ENCODE data around the gene LRRC27.

The LRRC27 gene

DNA sequence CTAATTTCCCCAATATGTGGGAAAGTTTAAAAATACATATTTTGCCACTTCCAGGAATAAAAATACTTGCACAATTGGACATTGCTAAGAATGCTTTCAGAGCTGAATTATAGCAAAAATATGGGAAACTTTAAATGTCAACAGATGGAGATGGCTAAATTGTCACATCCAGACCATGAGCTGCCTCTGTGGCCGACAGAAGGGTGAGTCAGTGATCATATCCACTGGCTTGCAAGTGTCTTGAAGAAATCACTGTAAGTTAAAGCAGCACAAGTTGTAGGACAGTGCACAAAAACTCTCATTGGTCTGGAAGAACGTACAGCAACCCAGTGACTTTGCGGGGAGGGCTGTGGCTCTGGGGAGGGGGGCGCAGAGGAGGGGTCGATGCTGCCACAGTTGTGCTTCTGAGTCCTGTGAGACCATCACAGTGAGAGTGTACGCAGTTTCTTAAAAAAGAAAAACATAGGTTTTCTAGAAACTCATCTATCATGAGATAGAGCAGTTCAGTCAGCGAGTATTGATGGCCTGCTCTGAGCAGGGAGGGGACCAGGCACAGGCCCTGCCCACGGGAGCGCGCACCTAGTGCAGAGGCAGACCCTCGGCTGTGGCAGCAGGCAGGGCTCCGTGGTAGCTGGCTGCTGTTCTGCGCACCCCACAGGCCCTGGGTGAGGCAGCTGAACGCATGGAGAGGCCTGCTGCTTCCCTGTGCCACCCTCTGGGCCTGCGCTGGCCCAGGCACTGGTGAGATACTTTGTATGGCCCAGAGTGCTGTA, 25.5 kb downstream of the LRRC27 start:
- DNase-seq (ENCODE audit: low read depth in 2 of 2) = no peak

GRCh38 chr10:132359305-132360040, 27.5 kb downstream of the LRRC27 start:
- DNase-seq (ENCODE audit: low read depth in 2 of 2) = no peak

- DNase-seq (ENCODE audit: low read depth in 2 of 2) = peak; percentile 26 to 38
Measured at GRCh38 chr10:132360766-132361447, 28.9 kb downstream of the LRRC27 start.

DNA sequence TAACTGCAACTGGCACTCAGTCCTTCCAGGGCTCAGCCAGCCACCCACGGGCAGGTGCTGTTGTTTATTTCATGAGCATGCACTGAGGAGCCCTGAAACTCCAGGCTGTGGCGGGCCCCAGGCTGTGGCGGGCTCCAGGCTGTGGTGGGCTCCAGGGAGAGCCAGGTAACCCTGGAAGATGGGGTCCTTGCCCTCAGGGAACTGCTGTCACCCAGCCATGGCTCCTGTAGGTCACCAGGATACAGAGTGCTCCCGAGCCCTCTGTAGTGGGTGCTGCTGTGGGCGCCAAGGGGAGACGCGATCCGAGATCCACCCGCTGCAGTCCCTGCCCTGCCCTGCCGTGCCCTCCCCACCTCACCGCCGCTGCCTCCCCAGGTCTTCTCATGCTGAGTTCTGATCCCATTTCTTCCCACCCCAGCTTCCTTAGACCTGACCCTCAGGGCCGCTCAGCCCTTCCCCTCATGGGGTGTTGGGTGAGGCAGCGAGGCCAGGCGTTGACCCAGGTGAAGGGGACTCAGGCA, 29.6 kb downstream of the LRRC27 start:
- DNase-seq (ENCODE audit: low read depth in 2 of 2) = no peak

DNA sequence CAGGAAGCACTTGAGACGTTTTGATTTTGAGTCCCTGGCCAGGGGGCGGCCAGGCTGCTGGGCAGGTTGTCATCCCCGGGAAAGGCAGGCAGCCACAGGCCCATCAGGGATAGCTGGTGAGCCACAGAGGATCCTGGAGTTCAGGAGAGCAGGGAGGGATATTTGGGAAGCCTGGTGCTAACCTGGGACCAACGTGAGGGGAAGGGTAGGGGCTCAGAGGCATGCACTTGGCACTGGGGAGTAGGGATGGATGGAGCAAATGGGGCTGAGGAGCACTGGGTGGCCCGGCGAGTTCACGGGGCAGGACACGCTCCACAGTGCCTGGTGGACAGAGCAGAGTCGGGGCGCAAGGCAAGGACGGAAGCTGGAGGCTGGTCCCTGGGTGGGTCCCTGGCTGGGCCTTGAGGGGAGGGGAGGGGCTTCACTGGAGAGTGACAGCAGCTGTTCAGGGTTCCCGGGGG, 30.2 kb downstream of the LRRC27 start:
- DNase-seq (ENCODE audit: low read depth in 2 of 2) = no peak

- no peak for DNase-seq (ENCODE audit: low read depth in 2 of 2)
Measured at GRCh38 chr10:132363376-132363775, 31.4 kb downstream of the LRRC27 start.

DNA sequence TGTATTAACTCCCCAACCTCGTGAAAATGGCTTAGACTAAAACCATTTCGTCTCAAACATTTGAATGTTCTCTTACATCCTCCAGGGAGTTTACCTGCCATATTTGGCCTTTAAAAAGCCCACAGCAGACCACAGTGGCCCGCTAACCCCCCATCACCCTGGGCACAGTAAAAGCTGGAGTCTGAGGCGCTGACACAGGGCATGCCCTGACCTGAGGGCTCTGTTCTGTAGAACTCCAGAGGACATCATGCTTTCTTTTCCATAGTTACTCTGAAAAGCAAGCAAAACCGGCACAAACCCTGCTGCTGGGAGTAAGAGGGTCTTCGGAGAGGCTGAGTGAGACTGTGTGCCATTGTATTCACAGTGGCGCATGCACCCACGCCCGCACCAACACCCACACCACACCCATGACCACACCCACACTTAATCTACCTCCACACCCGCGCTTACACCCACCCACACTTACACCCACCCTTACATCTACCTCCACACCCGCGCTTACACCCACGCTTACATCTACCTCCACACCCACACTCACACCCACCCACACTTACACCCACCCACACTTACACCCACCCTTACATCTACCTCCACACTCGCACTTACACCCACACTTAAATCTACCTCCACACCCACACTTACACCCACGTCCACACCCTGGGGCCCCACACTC, 32.1 kb downstream of the LRRC27 start:
- DNase-seq (ENCODE audit: low read depth in 2 of 2) = no peak

- DNase-seq (ENCODE audit: low read depth in 2 of 2) = peak in 1 of 2 donors; percentile 60
Measured at GRCh38 chr10:132364594-132364970, 32.6 kb downstream of the LRRC27 start.

GRCh38 chr10:132365102-132365501, 33.1 kb downstream of the LRRC27 start:
- no peak for DNase-seq (ENCODE audit: low read depth in 2 of 2)

DNA sequence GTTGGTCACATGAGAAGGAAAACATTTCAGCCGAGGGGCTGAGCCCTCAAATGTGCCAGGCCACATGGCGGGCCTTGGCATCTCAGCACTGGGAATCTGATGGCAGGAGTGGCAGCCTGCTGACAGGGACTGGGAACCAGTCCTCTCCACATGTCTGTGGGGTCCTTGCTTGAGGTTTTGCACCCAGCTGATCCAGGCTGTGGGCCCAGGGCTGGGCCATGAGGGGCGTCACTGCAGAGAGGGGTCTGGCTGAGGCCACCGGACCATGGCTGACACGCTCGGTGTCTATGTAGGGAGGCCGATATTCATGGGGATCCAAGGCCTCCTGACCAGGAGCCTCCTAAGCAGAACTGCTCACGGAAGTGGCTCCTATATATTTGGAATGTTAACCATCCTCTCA, 34.0 kb downstream of the LRRC27 start:
- no peak for DNase-seq (ENCODE audit: low read depth in 2 of 2)

- DNase-seq (ENCODE audit: low read depth in 2 of 2) = no peak
Measured at GRCh38 chr10:132366499-132366898, 34.5 kb downstream of the LRRC27 start.

GRCh38 chr10:132368391-132368790, 36.4 kb downstream of the LRRC27 start:
- DNase-seq (ENCODE audit: low read depth in 2 of 2) = no peak

DNA sequence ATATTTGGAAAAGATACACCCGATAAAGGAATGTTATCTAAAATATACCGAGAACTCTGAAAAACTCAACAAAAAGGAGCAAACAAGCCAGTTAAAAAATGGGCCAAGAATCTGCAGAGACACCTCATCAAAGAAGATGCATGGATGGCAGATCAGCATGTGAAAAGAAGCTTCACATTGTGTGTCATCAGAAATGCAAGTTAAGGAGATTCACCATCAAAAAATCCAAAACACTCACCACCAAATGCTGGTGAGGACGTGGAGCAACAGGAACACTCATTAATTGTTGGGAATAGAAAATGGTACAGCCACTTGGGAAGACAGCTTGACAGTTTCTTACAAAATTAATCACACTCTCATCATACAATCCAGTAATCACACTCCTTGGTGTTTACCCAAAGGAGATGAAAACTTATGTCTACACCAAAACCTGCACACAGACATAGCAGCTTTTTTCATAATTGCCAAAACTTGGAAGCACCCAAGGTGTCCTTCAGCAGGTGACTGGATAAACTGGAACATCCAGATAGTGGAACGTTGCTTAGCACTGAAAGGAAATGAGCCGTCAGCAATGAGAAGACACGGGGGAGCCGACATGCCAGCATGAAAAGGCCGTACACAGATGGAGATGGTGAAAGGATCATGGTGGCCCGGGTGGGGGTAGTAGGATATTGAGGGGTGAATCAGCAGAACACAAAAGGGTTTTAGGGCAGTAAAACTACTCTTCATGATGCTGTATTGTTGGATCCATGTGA, 37.1 kb downstream of the LRRC27 start:
- no peak for DNase-seq (ENCODE audit: low read depth in 2 of 2)

- no peak for DNase-seq (ENCODE audit: low read depth in 2 of 2)
Measured at GRCh38 chr10:132369636-132370185, 37.7 kb downstream of the LRRC27 start.

DNA sequence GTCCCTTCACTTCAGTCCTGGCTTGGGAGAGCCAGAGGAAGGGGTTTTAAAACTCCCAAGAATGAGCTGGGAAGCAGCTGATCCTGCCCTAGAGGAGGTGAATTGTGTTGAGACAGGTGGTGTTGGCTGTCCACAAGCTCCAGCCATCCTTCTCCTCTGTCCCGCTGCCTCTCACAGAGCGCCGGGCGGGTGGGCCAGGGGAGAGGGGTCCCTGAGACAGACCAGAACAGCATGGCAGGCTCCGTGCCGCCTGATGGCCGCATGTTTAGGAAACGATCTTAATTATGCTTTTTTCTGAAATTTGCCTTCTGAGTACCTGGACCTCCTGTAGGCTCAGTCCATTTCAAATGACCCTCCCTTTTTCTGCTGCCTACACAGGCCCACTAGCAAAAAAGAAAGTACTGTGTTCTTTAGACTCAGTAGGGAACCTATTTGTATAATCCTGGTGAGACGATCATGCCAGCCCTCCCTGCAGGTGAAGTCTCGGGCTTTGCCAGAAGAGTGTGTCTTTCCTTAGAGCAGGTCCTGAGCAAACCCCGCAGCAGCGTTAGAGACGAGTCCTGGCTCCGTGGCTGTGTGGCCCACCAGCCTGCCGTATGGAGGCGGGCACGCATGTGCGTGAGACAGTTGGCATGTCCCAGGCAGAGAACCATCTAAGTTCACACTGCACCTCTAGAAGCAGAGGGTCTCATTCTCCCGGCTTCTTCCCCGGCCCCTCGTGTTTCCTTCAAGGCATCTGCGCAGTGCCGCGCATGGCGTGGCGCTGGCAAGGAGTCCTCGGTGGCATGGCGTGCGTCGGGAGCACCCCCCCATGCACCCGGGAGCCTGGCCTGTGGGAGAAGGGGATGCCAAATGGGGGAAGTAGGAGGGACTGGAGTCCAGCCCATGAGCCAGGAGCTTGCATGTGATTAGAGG, 38.7 kb downstream of the LRRC27 start:
- no peak for DNase-seq (ENCODE audit: low read depth in 2 of 2)

DNA sequence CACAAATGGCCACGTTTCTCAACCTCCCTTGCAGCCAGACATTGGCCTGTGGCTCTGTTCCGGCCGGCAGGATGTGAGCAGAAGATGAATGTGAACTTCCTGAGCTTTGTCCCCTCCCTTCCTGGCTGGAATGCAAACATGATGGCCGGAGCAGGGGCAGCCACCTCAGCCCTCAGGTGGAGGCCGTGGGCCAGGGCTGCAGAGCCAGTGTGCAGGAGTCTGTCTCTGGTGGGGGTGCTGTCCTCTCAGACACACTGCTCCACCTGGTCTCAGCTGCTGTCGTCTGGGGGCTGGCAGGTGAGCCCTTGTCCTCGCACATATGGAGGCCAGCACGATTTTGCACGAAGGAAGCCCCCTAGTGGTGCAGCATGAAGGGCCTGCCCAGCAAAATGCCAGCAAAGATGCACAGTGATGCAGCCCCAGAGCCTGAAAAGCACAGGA, 39.7 kb downstream of the LRRC27 start:
- DNase-seq (ENCODE audit: low read depth in 2 of 2) = peak in 1 of 2 donors; percentile 20

DNA sequence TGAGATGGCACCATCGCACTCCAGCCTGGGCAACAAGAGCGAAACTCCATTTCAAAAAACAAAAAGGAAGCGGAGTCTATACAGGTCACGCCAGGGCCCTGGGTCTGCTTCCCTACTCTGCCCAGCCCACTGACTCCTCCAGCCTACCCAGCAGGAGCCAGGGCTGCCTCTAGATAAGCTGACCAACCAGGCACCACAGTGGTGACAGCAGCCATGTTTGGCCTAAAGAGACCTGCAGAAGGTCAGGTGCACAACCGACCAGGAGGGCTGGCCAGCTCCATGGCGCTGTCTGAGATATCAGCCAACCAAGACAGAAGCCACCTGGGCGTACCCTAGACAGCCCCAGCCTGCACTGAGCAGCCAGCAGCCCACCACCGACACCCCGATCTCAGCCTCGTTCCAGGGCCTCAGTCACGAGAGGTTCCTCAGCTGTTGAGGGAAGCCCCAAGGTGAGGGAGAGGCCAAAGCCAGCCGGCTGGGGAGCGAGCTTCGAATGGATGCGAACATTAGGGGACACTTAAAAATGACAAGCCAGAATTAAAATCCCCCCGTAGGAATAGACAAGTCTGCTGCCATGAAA, 40.6 kb downstream of the LRRC27 start:
- no peak for DNase-seq (ENCODE audit: low read depth in 2 of 2)

GRCh38 chr10:132373241-132373955, 41.4 kb downstream of the LRRC27 start:
- DNase-seq (ENCODE audit: low read depth in 2 of 2) = no peak

DNA sequence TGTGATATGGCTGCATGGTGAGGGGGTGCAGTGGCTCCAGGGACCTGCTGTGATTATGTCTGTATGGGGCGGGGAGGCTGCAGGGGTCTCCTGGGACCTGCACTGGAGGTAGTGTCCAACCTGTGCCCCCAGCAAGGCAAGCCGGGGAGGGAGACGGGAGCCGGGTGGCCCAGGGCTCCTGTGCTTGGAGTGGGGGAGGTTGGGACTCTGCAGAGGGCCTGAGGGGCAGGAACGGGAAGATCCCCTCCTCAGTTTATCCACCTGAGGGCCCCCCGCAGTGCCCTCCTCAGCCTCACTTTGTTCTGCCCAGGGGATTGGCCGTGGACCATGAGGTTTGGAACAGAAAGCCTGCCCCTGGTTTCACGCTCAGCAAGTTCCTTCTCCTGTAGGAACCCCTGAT, 42.2 kb downstream of the LRRC27 start:
- no peak for DNase-seq (ENCODE audit: low read depth in 2 of 2)
